GM12801 (cell line): ENCODE measurements around the gene FN1.

Source experiments
- CTCF ChIP-seq: IDR thresholded peaks from one replicate; pipeline ENCODE4 v1.5.1; 2011; ENCODE audit warnings: control low read depth; ENCODE audit not compliant: insufficient read length; ENCODE audit errors: extremely low read depth

The FN1 gene

DNA sequence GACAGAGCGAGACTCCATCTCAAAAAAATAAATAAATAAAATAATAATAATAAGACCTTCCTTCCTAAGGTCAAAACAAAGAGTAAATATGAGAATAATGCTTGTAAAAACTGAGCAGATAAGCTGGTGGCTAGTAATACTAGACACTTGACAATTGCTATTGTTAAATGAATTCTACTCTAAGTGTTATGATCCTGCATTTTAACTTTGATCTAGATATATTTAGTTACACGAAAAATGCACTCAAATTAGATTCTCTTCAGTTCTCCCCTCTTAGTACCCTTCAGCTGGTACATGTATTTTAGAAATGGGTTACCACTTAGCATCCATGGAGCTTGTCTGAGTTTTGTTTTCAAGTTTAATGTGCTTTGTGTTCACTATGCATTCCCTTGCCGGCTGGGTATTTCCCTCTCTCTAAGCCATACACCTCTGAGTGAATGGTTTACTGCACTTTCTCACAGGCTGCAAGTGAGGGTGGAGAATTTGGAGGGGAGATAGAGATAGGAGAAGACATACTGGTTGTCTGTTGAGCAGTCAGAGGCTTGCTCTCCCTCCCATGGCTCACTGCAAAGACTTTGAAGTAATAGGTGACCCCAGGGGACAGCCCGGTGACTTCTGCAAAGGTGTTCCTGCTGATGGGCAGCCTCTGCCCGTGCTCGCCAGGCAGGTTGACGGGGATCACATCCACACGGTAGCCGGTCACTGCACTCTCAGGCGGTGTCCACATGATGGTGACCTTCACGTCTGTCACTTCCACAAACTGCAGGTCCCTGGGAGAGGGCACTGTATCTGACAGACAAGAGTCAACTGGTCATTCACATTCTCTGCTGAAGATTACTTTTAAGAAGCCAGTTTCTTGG is 29.9 kb downstream of the FN1 start:
- TF ChIP-seq CTCF: no peak

GRCh38 chr2:215404348-215405012 is 31.4 kb downstream of the FN1 start:
- TF ChIP-seq CTCF: no peak

GRCh38 chr2:215403441-215404347 is 32.2 kb downstream of the FN1 start:
- no peak for TF ChIP-seq CTCF

GRCh38 chr2:215401896-215402379 is 33.9 kb downstream of the FN1 start:
- no peak for TF ChIP-seq CTCF

- TF ChIP-seq CTCF: no peak
Observed at GRCh38 chr2:215399067-215399716, 36.7 kb downstream of the FN1 start.

- TF ChIP-seq CTCF: no peak
Observed at GRCh38 chr2:215397632-215398341, 38.1 kb downstream of the FN1 start.
